Naive thymus-derived CD4-positive, alpha-beta T cell (primary cell): ENCODE results near the gene APBB1IP. TPM values are rescaled to one million over a fixed set of nuclear protein-coding genes. Genes with fewer than 3 reads are reported as not detected.
A peak's percentile ranks its signal among the peaks of the same experiment; 100 is the strongest.

Experiments
- ATAC-seq: fragments of 150-1000 bp; cut with Tn5 transposase; 2 replicates; pipeline ENCODE4 v1.10.0; 2021; ENCODE audit warnings: mild to moderate bottlenecking, moderate library complexity
- CTCF ChIA-PET: fragments of 350-600 bp; sonication (Branson Sonifier 250); formaldehyde crosslinking; loops from one replicate; lab custom pipeline; 2021; ENCODE audit warnings: antibody characterized with exemption; lab: Charles Lee
- POLR2A ChIA-PET: fragments of 350-600 bp; sonication (Branson Sonifier 250); formaldehyde crosslinking; loops from one replicate; lab custom pipeline; 2021; ENCODE audit warnings: antibody characterized with exemption, inconsistent platforms; lab: Charles Lee
- DNase-seq, 9 donors: peaks; one replicate each; pipeline versions ENCODE4 v3.0.0 to v3.0.0-alpha.2; 2020 to 2022; ENCODE audit warnings: mixed read lengths in 1 of 9
- H3K27ac ChIP-seq: one replicate; pipeline ENCODE4 v1.7.0; 2013; ENCODE audit warnings: mild to moderate bottlenecking, low read depth, low read length, moderate library complexity
- H3K27me3 ChIP-seq, 2 donors: one replicate each; pipeline ENCODE4 v1.7.0; 2013; ENCODE audit warnings: low read length in 2 of 2, mild to moderate bottlenecking in 2 of 2, moderate library complexity in 2 of 2; ENCODE audit not compliant: control insufficient read depth in 2 of 2, insufficient read depth in 2 of 2
- H3K36me3 ChIP-seq, 3 experiments: 1 replicate in 2 of 3; 2 replicates in 1 of 3; pipeline ENCODE4 v1.7.0; 2013; ENCODE audit warnings: low read length in 3 of 3, mild to moderate bottlenecking in 3 of 3, moderate library complexity in 1 of 3; ENCODE audit not compliant: insufficient read depth in 3 of 3, control insufficient read depth in 2 of 3
- H3K4me1 ChIP-seq, 2 donors: one replicate each; pipeline ENCODE4 v1.7.0; 2013; ENCODE audit warnings: low read length in 2 of 2, mild to moderate bottlenecking in 2 of 2, moderate library complexity in 1 of 2; ENCODE audit not compliant: control insufficient read depth in 2 of 2, insufficient read depth in 2 of 2
- H3K4me3 ChIP-seq: 2 replicates; pipeline ENCODE4 v1.7.0; 2013; ENCODE audit warnings: mild to moderate bottlenecking, low read length
- H3K9me3 ChIP-seq, 3 experiments: 1 replicate in 2 of 3; 2 replicates in 1 of 3; pipeline ENCODE4 v1.7.0; 2013; ENCODE audit warnings: low read length in 3 of 3; ENCODE audit not compliant: control insufficient read depth in 2 of 3
- H3K27ac Mint-ChIP-seq, 9 donors: one replicate each; pipeline ENCODE4 v1.8.0; 2020 to 2022; ENCODE audit warnings: mixed read lengths in 9 of 9, mild to moderate bottlenecking in 8 of 9, moderate library complexity in 5 of 9, inconsistent platforms in 2 of 9
- H3K27me3 Mint-ChIP-seq, 5 donors: one replicate each; pipeline ENCODE4 v1.8.0; 2021 to 2022; ENCODE audit warnings: mixed read lengths in 5 of 5, mild to moderate bottlenecking in 1 of 5
- H3K36me3 Mint-ChIP-seq, 5 donors: one replicate each; pipeline ENCODE4 v1.8.0; 2020 to 2022; ENCODE audit warnings: mixed read lengths in 5 of 5, mild to moderate bottlenecking in 3 of 5, inconsistent platforms in 1 of 5
- H3K4me1 Mint-ChIP-seq, 7 donors: one replicate each; pipeline ENCODE4 v1.8.0; 2020 to 2022; ENCODE audit warnings: mixed read lengths in 7 of 7, mild to moderate bottlenecking in 3 of 7, inconsistent platforms in 1 of 7
- H3K4me3 Mint-ChIP-seq, 10 donors: one replicate each; pipeline ENCODE4 v1.8.0; 2020 to 2022; ENCODE audit warnings: mild to moderate bottlenecking in 10 of 10, mixed read lengths in 10 of 10, moderate library complexity in 6 of 10, inconsistent platforms in 2 of 10
- H3K9me3 Mint-ChIP-seq, 11 donors: one replicate each; pipeline ENCODE4 v1.8.0; 2020 to 2022; ENCODE audit warnings: mixed read lengths in 11 of 11, mild to moderate bottlenecking in 4 of 11, inconsistent platforms in 1 of 11, moderate library complexity in 1 of 11
- intact Hi-C, 2 donors: fragments of 100-400 bp; cut with micrococcal nuclease; formaldehyde crosslinking; loops; one replicate each; pipeline ENCODE4 v1.15.1; 2023
- polyA plus RNA-seq, 2 donors: library from polyadenylated mRNA; unstranded; fragments of 300-500 nt; fragmentation: Illumina TruSeq; gene quantifications; one replicate each; pipeline ENCODE4 v1.2.3, GENCODE V29; 2021
- total RNA-seq, 6 experiments: library from RNA in 5 of 6; stranded (reverse) in 5 of 6; gene quantifications; 1 replicate in 5 of 6; 2 replicates in 1 of 6; pipeline ENCODE4 v1.2.3 and lab custom pipeline; 2021 to 2026

APBB1IP gene
- total and polyA plus RNA-seq, 7 experiments from 2014 or later = 60.2 to 101 (median 71.7) TPM

DNA sequence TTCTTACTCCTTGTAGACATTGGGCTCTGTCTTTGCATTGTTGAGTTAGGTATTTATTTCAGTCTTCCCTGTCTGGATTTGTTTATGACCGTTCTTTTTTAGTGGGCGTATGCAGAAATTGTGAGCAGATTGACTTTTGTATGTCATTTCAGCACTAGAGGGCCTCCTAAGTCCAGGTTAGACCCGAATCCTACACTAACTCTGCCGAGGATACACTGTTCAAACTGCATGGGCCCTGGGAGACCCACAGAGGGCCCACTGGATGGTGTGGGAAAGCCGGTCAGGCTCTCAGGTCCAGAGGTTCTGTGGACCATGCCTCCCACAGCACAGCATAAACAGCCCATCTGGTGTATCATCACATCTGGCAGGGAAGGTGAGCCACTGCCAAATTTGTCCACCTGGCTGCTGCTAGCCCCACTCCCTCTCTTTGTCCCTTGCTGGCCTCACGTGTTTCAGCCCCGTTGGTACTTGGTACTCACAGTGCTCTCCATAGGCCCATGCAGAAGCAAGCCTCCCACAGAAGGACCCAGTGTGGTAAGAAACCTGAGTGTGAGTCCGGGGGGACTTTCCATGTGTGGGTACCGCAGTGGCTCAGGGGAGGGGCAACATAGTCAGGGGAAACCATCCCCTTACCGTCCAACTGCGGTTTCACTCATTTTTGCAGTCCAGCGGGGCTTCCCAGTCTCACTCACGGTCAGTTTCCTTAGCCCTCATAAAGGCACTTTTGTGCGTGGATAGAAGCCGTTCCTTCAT is 112.8 kb downstream of the APBB1IP start:
- Histone ChIP-seq H3K27me3 (no peaks in the 10 kb centered on the region), H3K4me1 (no peaks in the 10 kb centered on the region), H3K4me3 (no peak overlapping the region), H3K9me3 (peaks cover 3 to 20% (median 3%) of the 10 kb centered on the region in 3 experiments), H3K27ac (no peak overlapping the region), H3K36me3 (peaks cover 6 to 83% (median 17%) of the 10 kb centered on the region in 3 experiments)
- peaks cover 47 to 87% (median 74%) of the 10 kb centered on the region in 5 donors for H3K36me3 Mint-ChIP-seq
- ChIA-PET POLR2A (no interaction called here), CTCF (no interaction called here)
- no peaks in the 10 kb centered on the region for H3K27me3 Mint-ChIP-seq
- no peak overlapping the region for H3K4me3 Mint-ChIP-seq
- H3K27ac Mint-ChIP-seq = peak overlapping the region in 1 of 9 donors; percentile 54
- no peak for ATAC-seq
- DNase-seq = no peak
- H3K4me1 Mint-ChIP-seq = peaks cover 8 to 46% (median 24%) of the 10 kb centered on the region in 7 donors
- intact Hi-C loops = no loop called here
- H3K9me3 Mint-ChIP-seq = peaks cover 0 to 34% (median 23%) of the 10 kb centered on the region in 11 donors

GRCh38 chr10:26554246-26554645 is 116.1 kb downstream of the APBB1IP start:
- peaks cover 11 to 70% (median 11%) of the 10 kb centered on the region in 3 experiments for H3K36me3 ChIP-seq
- H3K4me1 ChIP-seq = no peaks in the 10 kb centered on the region
- ChIA-PET POLR2A (interaction anchor here (1.3 kb wide), 1 partner anchor 112 kb away, joined by 3 read pairs; no protein-coding TSS in a partner anchor), CTCF (interaction anchor here (1.1 kb wide), 1 partner anchor 219 kb away, joined by 4 read pairs; no protein-coding TSS in a partner anchor)
- peaks cover 34 to 62% (median 46%) of the 10 kb centered on the region in 5 donors for H3K36me3 Mint-ChIP-seq
- H3K27ac ChIP-seq = no peak overlapping the region
- peaks cover 0 to 18% (median 14%) of the 10 kb centered on the region in 11 donors for H3K9me3 Mint-ChIP-seq
- no peak overlapping the region for H3K4me3 Mint-ChIP-seq
- ATAC-seq (no peak), DNase-seq (no peak)
- H3K27me3 Mint-ChIP-seq = no peaks in the 10 kb centered on the region
- peaks cover 11 to 42% (median 29%) of the 10 kb centered on the region in 7 donors for H3K4me1 Mint-ChIP-seq
- no peak overlapping the region for H3K4me3 ChIP-seq
- intact Hi-C loops = no loop called here
- peak overlapping the region in 8 of 9 donors; percentile 25 to 91 (median 72) for H3K27ac Mint-ChIP-seq
- peaks cover 0 to 17% (median 3%) of the 10 kb centered on the region in 3 experiments for H3K9me3 ChIP-seq
- H3K27me3 ChIP-seq = no peaks in the 10 kb centered on the region

DNA sequence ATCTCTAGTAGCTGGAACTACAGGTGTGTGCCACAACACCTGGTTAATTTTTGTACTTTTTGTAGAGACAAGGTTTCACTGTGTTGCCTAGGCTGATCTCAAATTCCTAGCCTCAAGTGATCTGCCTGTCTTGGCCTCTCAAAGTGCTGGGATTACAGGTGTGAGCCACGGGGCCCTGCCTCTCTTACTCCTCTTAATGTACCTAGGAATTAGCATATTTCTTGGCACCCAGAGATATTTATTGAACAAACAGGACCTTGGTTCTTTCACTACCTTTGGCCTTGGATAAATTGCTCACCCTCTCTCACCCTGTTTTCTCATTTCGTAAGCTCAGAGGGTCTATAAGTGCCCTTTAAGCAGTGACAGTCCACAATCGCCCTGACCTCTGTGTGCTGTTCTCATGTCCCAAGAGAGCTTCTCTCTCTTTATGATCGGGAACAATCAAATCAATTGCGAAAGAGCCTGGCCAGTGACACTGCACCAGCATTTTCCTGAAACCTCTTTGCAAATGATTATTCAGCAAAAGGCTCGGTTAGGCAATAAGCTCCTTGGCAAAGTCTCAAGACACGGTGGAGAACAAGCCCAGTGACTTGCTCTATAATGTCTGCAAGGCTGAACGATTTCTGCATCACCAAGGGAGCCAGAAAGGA is 117.7 kb downstream of the APBB1IP start:
- H3K36me3 Mint-ChIP-seq = peaks cover 31 to 58% (median 37%) of the 10 kb centered on the region in 5 donors
- no peaks in the 10 kb centered on the region for H3K27me3 Mint-ChIP-seq
- no peaks in the 10 kb centered on the region for H3K4me1 ChIP-seq
- no peaks in the 10 kb centered on the region for H3K27me3 ChIP-seq
- peaks cover 6 to 68% (median 15%) of the 10 kb centered on the region in 3 experiments for H3K36me3 ChIP-seq
- H3K4me3 ChIP-seq = no peak overlapping the region
- H3K27ac Mint-ChIP-seq = peak overlapping the region in 8 of 9 donors; percentile 25 to 91 (median 70)
- peak overlapping the region; percentile 33 for H3K27ac ChIP-seq
- H3K9me3 Mint-ChIP-seq = peaks cover 0 to 3% (median 0%) of the 10 kb centered on the region in 11 donors
- H3K9me3 ChIP-seq = peaks cover 0 to 1% (median 0%) of the 10 kb centered on the region in 3 experiments
- ATAC-seq (peak; percentile 29), DNase-seq (no peak)
- no peak overlapping the region for H3K4me3 Mint-ChIP-seq
- intact Hi-C loops = loop anchor here (2.0 to 5.0 kb wide), 3 partner anchors 117 to 829 kb away; partner anchors contain the start of gene APBB1IP (in 2 of the 2)
- POLR2A ChIA-PET = interaction anchor here (0.7 kb wide), 1 partner anchor 39 kb away, joined by 3 read pairs; no protein-coding TSS in a partner anchor
- CTCF ChIA-PET = interaction anchor here (0.5 to 5.1 kb wide), 10 partner anchors 22 to 681 kb away, joined by 3 to 54 read pairs (median 4); partner anchors contain the start of gene APBB1IP
- H3K4me1 Mint-ChIP-seq = peaks cover 11 to 39% (median 29%) of the 10 kb centered on the region in 7 donors

DNA sequence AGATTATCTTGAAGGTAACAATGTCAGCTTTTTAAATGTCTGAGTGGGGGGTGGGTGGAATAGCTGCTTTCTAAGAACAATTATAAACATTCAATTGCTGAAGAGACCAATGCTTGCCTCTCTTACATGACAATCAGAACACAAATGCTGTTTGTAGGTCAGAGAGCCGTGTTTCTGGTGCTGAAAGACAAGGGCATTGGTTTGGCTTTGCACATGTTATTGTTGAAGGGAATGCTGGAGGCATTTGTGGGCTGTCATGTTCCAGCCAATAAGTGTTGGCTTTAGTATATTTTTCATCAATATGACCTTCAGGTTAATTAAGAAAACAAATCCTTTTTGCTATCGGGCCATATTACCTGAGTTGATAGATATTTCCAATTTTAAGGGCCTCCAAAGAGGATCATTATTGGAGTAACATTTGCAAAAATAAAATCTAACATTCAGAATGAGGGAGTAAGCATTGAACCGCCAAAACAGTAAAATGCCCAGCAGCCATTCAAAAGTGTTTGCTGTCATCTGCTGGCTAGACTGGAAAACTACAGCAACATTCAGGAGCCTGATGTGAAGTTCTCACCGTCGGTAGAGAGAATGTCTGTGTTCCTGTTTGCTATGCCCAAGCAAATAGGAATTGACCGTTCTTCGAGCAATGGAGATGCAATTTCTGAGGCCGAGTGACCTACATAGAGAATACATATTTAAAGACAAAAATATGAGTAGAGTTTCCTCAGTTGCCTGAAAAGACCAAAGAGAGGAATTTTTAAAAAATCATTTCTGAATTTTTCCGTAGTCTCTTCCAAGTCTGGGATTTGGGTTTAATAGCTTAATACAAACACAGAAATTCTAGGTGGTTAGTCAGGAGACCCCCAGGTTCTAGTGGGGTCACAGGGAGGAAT is 118.9 kb downstream of the APBB1IP start:
- Histone ChIP-seq H3K4me3 (no peak overlapping the region), H3K27me3 (no peaks in the 10 kb centered on the region), H3K4me1 (no peaks in the 10 kb centered on the region), H3K36me3 (peaks cover 11 to 65% (median 14%) of the 10 kb centered on the region in 3 experiments), H3K27ac (peak overlapping the region; percentile 24), H3K9me3 (no peaks in the 10 kb centered on the region)
- peak in 7 of 9 donors; percentile 15 to 62 (median 57) for DNase-seq
- Mint-ChIP-seq H3K36me3 (peaks cover 27 to 57% (median 29%) of the 10 kb centered on the region in 5 donors), H3K27me3 (no peaks in the 10 kb centered on the region), H3K27ac (peak overlapping the region; percentile 25 to 91 (median 63)), H3K4me3 (no peak overlapping the region), H3K4me1 (peaks cover 11 to 38% (median 29%) of the 10 kb centered on the region in 7 donors), H3K9me3 (peaks cover 0 to 2% (median 0%) of the 10 kb centered on the region in 11 donors)
- intact Hi-C loops = loop anchor here (1.0 to 5.0 kb wide), 6 partner anchors 108 to 830 kb away; partner anchors contain the start of gene APBB1IP (in 2 of the 2)
- peak; percentile 70 for ATAC-seq
- ChIA-PET CTCF (interaction anchor here (0.7 to 5.1 kb wide), 9 partner anchors 23 to 682 kb away, joined by 3 to 54 read pairs (median 5); partner anchors contain the start of gene APBB1IP), POLR2A (no interaction called here)

DNA sequence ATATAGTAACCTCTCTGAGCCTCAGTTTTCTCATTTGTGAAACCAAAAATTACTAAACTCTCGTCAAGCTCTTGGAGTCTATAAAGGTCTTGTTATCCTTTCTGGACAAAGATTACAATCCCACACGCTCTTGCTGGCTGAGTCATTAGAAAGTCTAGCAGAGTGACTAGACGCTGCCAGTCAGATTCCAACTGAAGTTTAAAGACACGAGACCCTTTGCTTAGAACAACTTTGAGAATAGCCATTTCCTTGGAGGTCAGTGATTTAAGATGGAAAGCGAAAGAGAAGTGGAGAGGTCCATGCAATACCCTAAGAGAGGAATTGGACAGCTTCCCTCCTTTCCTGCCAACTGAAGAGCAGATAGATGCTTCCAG is 119.5 kb downstream of the APBB1IP start:
- ChIA-PET POLR2A (no interaction called here), CTCF (interaction anchor here (0.7 to 5.1 kb wide), 3 partner anchors 220 to 682 kb away, joined by 3 to 54 read pairs (median 3); no protein-coding TSS in a partner anchor)
- DNase-seq = no peak
- no peak for ATAC-seq
- H3K36me3 ChIP-seq = peaks cover 16 to 65% (median 19%) of the 10 kb centered on the region in 3 experiments
- Mint-ChIP-seq H3K4me3 (no peak overlapping the region), H3K4me1 (peaks cover 11 to 38% (median 29%) of the 10 kb centered on the region in 7 donors), H3K9me3 (peaks cover 0 to 2% (median 0%) of the 10 kb centered on the region in 11 donors), H3K27me3 (no peaks in the 10 kb centered on the region), H3K36me3 (peaks cover 30 to 56% (median 31%) of the 10 kb centered on the region in 5 donors), H3K27ac (peak overlapping the region in 5 of 9 donors; percentile 16 to 72 (median 54))
- intact Hi-C loops = loop anchor here (1.0 to 5.0 kb wide), 6 partner anchors 108 to 831 kb away; partner anchors contain the start of gene APBB1IP (in 2 of the 2)
- no peak overlapping the region for H3K27ac ChIP-seq
- H3K4me3 ChIP-seq = no peak overlapping the region
- H3K27me3 ChIP-seq = no peaks in the 10 kb centered on the region
- no peaks in the 10 kb centered on the region for H3K9me3 ChIP-seq
- H3K4me1 ChIP-seq = no peaks in the 10 kb centered on the region
